Activated CD4-positive, CD25-positive, alpha-beta regulatory T cell (primary cell): Measurements from ENCODE around the gene RIPPLY2.

ENCODE experiments used
- DNase-seq, 4 experiments: peaks; one replicate each; lab custom pipeline; 2025; lab: John Stamatoyannopoulos, UW

RIPPLY2 gene

DNA sequence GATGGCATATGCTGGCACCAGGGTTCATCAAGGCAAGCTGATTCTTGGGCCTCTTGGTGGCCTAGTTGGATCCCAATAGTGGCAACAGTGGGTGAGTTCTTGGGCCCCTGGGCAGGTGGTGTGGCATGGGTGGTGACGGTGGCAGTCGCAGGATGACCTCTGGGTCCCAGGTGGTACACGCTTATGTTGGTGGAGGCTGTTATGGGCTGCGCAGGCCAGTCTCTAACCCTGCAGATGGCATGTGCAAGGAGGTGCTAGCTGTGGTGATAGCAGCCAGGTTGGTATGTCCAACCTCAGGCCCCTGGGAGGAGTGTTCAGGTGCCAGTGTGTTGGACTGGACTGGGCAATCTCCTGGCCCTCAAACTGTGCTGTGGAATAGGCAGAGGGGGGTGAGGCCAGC is 52.5 kb downstream of the RIPPLY2 start:
- no peak for DNase-seq
